D341Med (cell line): ENCODE measurements around the gene FBXW9.
"Not testable (repeated sequence)": the region's sequence is repeated elsewhere in the genome, so short reads cannot be mapped to it uniquely, and the experiment has no call there.

Experiments used
- DNase-seq: peaks from one replicate; pipeline ENCODE4 v3.0.0; 2012; ENCODE audit warnings: low spot score

Gene FBXW9

DNA sequence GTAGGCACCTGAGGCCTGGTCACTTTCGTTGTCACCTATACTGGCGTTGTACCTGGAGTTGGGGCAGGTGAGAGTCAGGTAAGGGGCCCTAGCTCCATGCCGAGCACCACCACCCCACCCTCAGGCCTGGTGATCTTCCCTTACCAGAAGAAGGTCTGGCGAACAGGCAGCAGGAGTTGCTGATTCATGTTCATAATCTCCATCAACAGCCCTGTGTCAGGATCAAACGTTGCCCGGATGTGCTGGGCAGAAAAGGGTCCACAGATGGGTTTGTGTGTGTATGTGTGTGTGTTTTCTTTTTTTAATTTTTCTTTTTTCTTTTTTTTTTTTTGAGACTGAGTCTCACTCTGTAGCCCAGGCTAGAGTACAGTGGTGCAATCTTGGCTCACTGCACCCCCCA is 44.2 kb downstream of the FBXW9 start:
- DNase-seq = peak; percentile 22

- DNase-seq = peak; percentile 22
These were observed 46.5 kb downstream of the FBXW9 start for GRCh38 chr19:12649941-12650340.

GRCh38 chr19:12648088-12648487 is 48.3 kb downstream of the FBXW9 start:
- DNase-seq = peak; percentile 42

DNA sequence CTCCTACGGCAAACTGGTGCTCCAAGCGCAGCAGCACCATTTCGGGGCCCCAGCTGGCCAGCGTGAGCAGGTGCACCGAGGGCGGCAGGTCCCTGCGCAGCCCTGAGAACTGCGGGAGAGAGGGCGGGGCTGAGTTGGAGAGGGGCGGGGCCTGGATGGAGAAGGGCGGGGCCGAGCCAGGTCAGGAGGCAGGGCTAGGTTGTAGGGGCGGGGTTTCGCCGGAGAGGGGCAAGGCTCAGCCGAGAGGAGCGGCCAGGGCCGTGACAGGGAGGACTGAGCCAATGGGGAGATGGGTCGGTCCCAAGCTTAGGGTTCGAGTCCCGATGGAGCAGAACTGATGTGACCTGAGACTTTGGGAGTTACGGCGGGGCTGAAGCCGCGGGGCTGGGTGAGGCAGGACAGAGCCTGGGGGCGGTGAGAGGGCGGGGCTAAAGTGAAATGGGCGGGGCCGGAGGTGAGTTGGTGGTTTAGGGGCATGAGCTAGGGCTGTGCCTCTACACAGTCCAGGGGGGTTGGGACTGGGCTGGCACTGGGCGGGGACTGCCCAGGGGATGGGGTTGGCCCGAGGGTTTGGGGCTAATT is 48.9 kb downstream of the FBXW9 start:
- peak; percentile 54 for DNase-seq

GRCh38 chr19:12647047-12647446 is 49.4 kb downstream of the FBXW9 start:
- DNase-seq = peak; percentile 20

- peak; percentile 18 for DNase-seq
These were observed 49.9 kb downstream of the FBXW9 start for GRCh38 chr19:12646551-12646950.

- DNase-seq = not testable (repeated sequence)
These were observed 52.7 kb downstream of the FBXW9 start for GRCh38 chr19:12643716-12644115.

DNA sequence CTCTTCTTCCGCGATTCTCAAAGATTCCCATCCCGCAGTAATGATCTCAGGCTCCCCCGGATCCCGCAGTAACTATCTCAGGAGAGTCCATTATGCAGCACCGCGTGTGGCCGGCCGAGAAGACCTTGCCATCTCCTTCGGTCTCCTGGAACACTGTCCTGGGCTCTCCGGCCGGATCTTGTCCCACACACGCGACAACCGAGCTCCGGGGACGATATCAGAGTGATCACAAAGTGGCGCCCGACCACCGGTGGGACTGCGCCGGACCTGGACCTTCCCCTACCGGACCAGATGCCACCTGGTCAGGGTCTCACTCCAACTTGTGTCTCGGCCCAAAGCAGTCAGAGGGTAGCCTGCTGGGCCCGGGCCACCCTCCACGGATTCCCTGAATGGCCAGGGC is 53.9 kb downstream of the FBXW9 start:
- no peak for DNase-seq

DNA sequence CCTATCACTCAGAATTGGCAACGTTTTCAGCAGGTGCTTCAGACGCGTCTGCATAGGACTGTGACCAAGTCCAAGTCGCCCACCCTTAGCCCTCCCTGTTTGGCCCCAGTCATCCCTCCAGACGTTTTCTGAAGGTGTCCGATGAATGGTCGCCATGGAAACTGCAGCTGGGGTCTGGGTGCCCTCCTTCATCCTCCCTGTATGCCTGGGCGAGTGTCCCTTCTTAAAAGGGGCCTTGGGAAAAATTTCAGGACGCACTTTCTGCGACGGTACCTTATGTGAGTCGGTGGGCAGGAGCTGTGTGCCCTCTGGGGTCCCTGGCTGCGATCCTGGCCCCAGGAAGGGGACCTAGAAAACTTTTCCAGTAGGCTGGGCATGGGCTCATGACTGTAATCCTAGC is 55.0 kb downstream of the FBXW9 start:
- DNase-seq = peak; percentile 13

DNA sequence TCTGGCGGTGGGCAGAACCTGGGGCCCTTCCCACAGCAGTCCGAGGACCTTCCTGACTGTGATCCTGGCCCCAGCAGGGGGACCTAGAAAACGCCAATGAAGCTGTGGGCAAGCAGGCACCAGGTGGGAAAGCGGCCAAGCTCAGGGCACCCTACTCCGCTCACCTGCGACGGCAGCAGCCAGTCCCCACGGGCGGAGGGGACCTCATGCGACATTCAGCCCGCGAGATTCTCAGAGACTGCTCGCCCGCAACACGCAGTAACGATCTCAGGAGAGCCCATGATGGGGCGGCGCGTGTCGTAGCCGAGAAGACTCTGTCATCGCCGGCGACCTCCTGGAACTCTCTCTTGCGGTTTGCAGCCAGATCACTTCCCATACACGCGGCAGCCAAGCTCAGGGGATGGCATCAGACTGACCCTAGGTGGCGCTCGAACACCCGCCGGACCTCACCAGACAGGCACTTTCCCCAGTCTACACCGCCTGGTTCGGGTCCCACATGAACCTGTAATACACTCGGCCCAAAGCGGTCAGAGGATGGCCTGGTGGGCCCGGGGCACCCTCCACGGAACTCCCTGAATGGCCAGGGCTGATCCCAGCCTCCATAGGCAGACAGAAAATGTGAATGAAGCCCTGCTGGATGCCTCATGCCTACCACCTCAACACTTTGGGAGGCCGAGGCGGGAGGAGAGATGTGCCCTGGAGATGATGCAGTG is 56.4 kb downstream of the FBXW9 start:
- peak; percentile 89 for DNase-seq
